Stomach (tissue), 9 donors: ENCODE results near the gene UBE2N. TPM values are rescaled to one million over a fixed set of nuclear protein-coding genes. Genes with fewer than 3 reads are reported as not detected.
"Not testable (repeated sequence)": the region's sequence is repeated elsewhere in the genome, so short reads cannot be mapped to it uniquely, and the experiment has no call there.

Experiments
- DNase-seq, 2 donors: peaks; one replicate each; pipeline versions ENCODE4 v3.0.0 to v3.0.0-alpha.2; 2013 to 2019
- H3K27ac ChIP-seq, 5 donors: fragments of 200-600 bp in 4 of 5; sonication (generic) in 4 of 5; one replicate each; pipeline ENCODE4 v1.5.1; 2013 to 2019; ENCODE audit warnings: mild to moderate bottlenecking in 1 of 5, moderate library complexity in 1 of 5
- H3K27me3 ChIP-seq, 3 donors: fragments of 200-600 bp; sonication (generic); one replicate each; pipeline ENCODE4 v1.5.1; 2017 to 2019; ENCODE audit warnings: mixed run types in 1 of 3
- H3K36me3 ChIP-seq, 4 donors: fragments of 200-600 bp; sonication (generic); 1 replicate in 3 of 4; 2 replicates in 1 of 4; pipeline ENCODE4 v1.5.1; 2016 to 2019
- H3K4me1 ChIP-seq, 4 donors: fragments of 200-600 bp; sonication (generic); one replicate each; pipeline ENCODE4 v1.5.1; 2016 to 2019
- H3K4me3 ChIP-seq, 4 donors: fragments of 200-600 bp; sonication (generic) in 3 of 4; one replicate each; pipeline ENCODE4 v1.5.1; 2016 to 2019; ENCODE audit warnings: mild to moderate bottlenecking in 1 of 4
- H3K9me3 ChIP-seq, 4 donors: fragments of 200-600 bp; sonication (generic); one replicate each; pipeline ENCODE4 v1.5.1; 2016 to 2019
- EP300 ChIP-seq: sonication (generic); formaldehyde crosslinking; IDR thresholded peaks from one replicate; pipeline ENCODE4 v1.6.1; 2017; ENCODE audit warnings: antibody characterized with exemption
- POLR2A ChIP-seq, 4 donors: fragments of 450-650 bp; IDR thresholded peaks; one replicate each; pipeline ENCODE4 v1.6.1; 2016; ENCODE audit warnings: antibody characterized with exemption in 4 of 4, control low read depth in 2 of 4, mild to moderate bottlenecking in 1 of 4, moderate library complexity in 1 of 4
- POLR2AphosphoS5 ChIP-seq, 3 donors: sonication (generic); formaldehyde crosslinking; IDR thresholded peaks; one replicate each; pipeline ENCODE4 v1.6.1; 2016; ENCODE audit warnings: antibody characterized with exemption in 3 of 3
- WGBS, 5 donors: extraction: QIAGEN DNeasy Blood & Tissue Kit in 3 of 5; methylation state at CpG; one replicate each; pipeline versions ENCODE4 v1.1.5 to v1.1.7; 2013 to 2018; 5-methylcytosine and 5-hydroxymethylcytosine counted together
- intact Hi-C: fragments of 100-400 bp; cut with DNase I; formaldehyde crosslinking; loops from one replicate; pipeline ENCODE4 v1.15.1; 2023; ENCODE audit warnings: low total_unique reads
- polyA plus RNA-seq, 3 donors: library from polyadenylated mRNA; stranded (reverse); fragments of 200-250 nt; gene quantifications; one replicate each; pipeline ENCODE4 v1.2.3, GENCODE V29; 2013
- total RNA-seq, 5 donors: library from RNA; depleted of rRNA; stranded (reverse); fragments of >200 nt; gene quantifications; one replicate each; pipeline versions ENCODE4 v1.1.0 to v1.2.3, GENCODE V29; 2014 to 2016
- TF ChIP-seq, protein P1 (sequence below), 7 experiments: fragments of 450-650 bp in 4 of 7; fragments of 200-600 bp in 3 of 7; sonication (generic) in 3 of 7; IDR thresholded peaks; one replicate each; pipeline ENCODE4 v1.5.1; 2016 to 2019; ENCODE audit warnings: antibody characterized with exemption in 7 of 7, control low read depth in 2 of 7, mild to moderate bottlenecking in 1 of 7
- donor health status: healthy with polysubstance abuse.
- donor health status: Bipolar disorder and iron deficiency.
- donor health status: healthy.

Gene UBE2N
- total and polyA plus RNA-seq, 8 donors, result 6.1 to 65.7 (median 33.9) TPM

DNA sequence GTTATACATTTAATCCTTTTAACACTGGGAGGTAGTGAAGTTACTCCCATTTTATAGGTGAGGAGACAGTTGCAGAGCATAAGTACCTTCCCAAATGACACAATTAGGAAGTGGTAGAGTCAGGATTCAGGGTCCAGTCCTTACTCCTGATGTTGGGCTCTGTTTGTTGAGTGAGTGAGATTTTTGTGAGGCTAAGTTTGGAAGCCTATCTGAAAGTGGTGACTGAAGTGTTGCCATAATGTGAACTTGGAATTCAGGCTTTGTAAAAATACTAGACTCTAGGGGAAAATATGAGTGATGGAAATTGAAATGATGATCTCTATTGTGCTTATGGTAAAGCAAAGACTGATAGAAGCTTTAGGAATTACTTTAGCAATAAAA, 61.8 kb downstream of the UBE2N start:
- Histone ChIP-seq H3K36me3 (no peaks in the 10 kb centered on the region), H3K4me3 (peak overlapping the region; percentile 79 to 97 (median 89)), H3K4me1 (peaks cover 24 to 80% (median 61%) of the 10 kb centered on the region in 4 donors), H3K27ac (peak overlapping the region; percentile 28 to 98 (median 97)), H3K9me3 (no peaks in the 10 kb centered on the region), H3K27me3 (no peaks in the 10 kb centered on the region)
- peak in 1 of 2 donors; percentile 23 for DNase-seq
- intact Hi-C loops, result no loop called here
- TF ChIP-seq POLR2A (IDR thresholded peaks at IDR 0.05) (no peak), POLR2AphosphoS5 (IDR thresholded peaks at IDR 0.05) (no peak), EP300 (no peak)
- TF ChIP-seq, protein P1, sequence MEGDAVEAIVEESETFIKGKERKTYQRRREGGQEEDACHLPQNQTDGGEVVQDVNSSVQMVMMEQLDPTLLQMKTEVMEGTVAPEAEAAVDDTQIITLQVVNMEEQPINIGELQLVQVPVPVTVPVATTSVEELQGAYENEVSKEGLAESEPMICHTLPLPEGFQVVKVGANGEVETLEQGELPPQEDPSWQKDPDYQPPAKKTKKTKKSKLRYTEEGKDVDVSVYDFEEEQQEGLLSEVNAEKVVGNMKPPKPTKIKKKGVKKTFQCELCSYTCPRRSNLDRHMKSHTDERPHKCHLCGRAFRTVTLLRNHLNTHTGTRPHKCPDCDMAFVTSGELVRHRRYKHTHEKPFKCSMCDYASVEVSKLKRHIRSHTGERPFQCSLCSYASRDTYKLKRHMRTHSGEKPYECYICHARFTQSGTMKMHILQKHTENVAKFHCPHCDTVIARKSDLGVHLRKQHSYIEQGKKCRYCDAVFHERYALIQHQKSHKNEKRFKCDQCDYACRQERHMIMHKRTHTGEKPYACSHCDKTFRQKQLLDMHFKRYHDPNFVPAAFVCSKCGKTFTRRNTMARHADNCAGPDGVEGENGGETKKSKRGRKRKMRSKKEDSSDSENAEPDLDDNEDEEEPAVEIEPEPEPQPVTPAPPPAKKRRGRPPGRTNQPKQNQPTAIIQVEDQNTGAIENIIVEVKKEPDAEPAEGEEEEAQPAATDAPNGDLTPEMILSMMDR (IDR thresholded peaks at IDR 0.05), result no peak

DNA sequence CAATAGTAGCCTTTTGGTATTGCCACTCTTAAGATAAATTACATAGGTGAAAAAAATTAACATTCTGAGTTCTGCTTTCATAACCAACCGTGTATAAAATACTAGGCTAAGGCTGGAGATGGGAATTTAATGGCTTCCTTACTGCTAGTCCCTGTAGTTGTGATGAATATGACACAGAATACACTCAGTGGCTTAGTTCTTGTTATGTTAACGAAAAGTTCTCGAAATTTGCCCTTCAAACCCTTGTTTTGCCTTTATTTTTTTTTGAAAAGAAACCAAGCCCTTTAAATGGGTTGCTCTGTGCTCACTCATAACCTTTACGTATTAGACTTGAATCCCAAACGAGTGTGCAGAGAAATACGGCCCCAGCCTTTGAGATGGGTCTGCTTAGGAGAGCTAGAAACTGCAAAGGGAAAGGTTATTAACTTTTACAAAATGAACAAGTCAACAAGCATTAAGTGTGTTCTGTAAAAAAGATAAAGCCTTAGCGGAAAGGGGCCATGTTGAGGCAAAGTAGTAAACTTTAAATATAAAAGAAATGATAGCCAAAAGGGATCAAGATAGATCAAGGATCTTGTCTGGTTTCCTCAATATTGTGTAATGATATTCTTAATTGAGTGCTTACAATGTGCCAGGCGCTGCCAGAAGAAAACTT, 62.3 kb downstream of the UBE2N start:
- H3K9me3 ChIP-seq, result no peaks in the 10 kb centered on the region
- TF ChIP-seq POLR2AphosphoS5 (IDR thresholded peaks at IDR 0.05) (no peak), POLR2A (IDR thresholded peaks at IDR 0.05) (no peak), EP300 (no peak)
- TF ChIP-seq, protein P1 (IDR thresholded peaks at IDR 0.05), result no peak
- H3K4me3 ChIP-seq, result peak overlapping the region; percentile 79 to 97 (median 89)
- intact Hi-C loops, result no loop called here
- H3K36me3 ChIP-seq, result no peaks in the 10 kb centered on the region
- peak overlapping the region; percentile 93 to 98 (median 97) for H3K27ac ChIP-seq
- H3K27me3 ChIP-seq, result no peaks in the 10 kb centered on the region
- 2 to 4% (median 3%) methylated on average over 8 of the region's 8 CpGs for WGBS, 5 donors
- DNase-seq, result peak in 1 of 2 donors; percentile 54
- H3K4me1 ChIP-seq, result peaks cover 19 to 80% (median 63%) of the 10 kb centered on the region in 4 donors

DNA sequence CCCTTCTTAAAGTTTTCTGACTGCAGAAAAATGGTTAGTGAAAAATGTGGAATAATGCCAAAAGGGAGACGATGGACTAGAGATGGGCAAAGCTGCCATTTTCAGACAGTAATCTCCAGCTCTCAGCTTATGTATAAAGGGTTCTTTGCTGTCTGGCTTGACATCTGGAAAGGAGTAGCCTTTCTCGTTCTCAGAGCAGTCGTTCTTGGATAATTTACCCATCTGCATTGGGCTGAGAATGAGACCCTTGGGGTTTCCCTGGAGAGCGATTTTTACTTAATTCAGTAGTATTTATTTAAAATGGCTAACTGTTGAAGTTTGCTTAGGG, 62.8 kb downstream of the UBE2N start:
- peak overlapping the region; percentile 79 to 97 (median 89) for H3K4me3 ChIP-seq
- no peaks in the 10 kb centered on the region for H3K36me3 ChIP-seq
- WGBS, 5 donors, result 0 to 2% (median 0%) methylated on average over 4 of the region's 4 CpGs
- no peaks in the 10 kb centered on the region for H3K9me3 ChIP-seq
- peak in 1 of 2 donors; percentile 62 for DNase-seq
- intact Hi-C loops, result no loop called here
- peaks cover 24 to 80% (median 64%) of the 10 kb centered on the region in 4 donors for H3K4me1 ChIP-seq
- no peaks in the 10 kb centered on the region for H3K27me3 ChIP-seq
- TF ChIP-seq, protein P1 (IDR thresholded peaks at IDR 0.05), result no peak
- TF ChIP-seq POLR2A (IDR thresholded peaks at IDR 0.05), result no peak
- TF ChIP-seq EP300, result no peak
- no peak for TF ChIP-seq POLR2AphosphoS5 (IDR thresholded peaks at IDR 0.05)
- H3K27ac ChIP-seq, result peak overlapping the region; percentile 93 to 98 (median 97)

DNA sequence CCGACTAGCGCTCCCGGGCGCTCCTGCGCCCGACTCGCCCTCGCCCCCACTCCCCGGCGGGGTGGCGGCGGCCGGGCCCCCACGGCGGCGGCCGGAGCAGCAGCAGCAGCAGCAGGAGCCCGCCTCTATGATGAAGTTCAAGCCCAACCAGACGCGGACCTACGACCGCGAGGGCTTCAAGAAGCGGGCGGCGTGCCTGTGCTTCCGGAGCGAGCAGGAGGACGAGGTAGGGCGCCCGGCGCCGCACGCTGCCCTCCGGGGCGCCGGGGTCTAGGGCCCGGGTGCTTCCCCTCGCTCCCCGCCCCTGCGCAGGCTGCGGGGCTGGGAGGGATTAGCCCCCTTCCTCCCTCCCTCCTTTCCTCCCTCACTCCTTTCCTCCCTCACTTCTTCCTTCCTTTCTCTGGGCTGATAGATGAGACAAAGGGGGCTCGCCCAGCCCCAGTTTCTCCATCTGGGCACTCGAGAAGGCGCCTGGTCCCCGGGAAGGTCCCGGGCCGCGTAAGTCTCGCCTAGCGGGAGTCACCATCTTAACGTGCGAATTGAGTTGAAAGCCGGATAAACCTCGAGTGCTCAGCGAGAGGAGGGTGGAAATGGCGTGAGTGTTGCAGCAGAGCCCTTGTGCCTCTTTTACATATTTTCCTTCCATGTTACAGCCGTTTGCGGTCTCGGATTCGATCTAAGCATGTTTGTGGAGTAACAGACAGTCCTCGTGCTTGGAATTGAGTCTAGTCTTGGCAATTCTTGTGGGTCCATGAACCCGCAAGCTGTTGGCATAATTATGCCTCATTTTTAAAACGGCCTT, 63.4 kb downstream of the UBE2N start:
- H3K27me3 ChIP-seq, H3K36me3 ChIP-seq, intact Hi-C loops, H3K9me3 ChIP-seq: not testable (repeated sequence)
- peak overlapping the region; percentile 93 to 98 (median 97) for H3K27ac ChIP-seq
- H3K4me1 ChIP-seq, result peaks cover 24 to 80% (median 59%) of the 10 kb centered on the region in 4 donors
- 0% methylated on average over 27 to 46 of the region's 64 CpGs for WGBS, 5 donors
- DNase-seq, result peak; percentile 37 to 80
- TF ChIP-seq POLR2AphosphoS5 (IDR thresholded peaks at IDR 0.05), result peak in 2 of 3 donors; percentile 4 to 18
- H3K4me3 ChIP-seq, result peak overlapping the region; percentile 79 to 97 (median 89)
